Fibroblast of mammary gland (primary cell): ENCODE data around the gene GLS2.
"Not testable (repeated sequence)": the region's sequence is repeated elsewhere in the genome, so short reads cannot be mapped to it uniquely, and the experiment has no call there.

ENCODE experiments used
- DNase-seq: peaks from one replicate; pipeline ENCODE4 v3.0.0-alpha.2; 2010; ENCODE audit warnings: low read depth
- H3K4me3 ChIP-seq: 2 replicates; pipeline ENCODE4 v1.5.1; 2011; ENCODE audit warnings: low read depth, mild to moderate bottlenecking, low read length, moderate library complexity; ENCODE audit not compliant: control insufficient read depth
- CTCF ChIP-seq: conservative IDR thresholded peaks from 2 replicates; pipeline ENCODE4 v1.5.1; 2011; ENCODE audit warnings: low read depth, low read length, inconsistent platforms; ENCODE audit not compliant: control insufficient read depth, insufficient read depth

The GLS2 gene

GRCh38 chr12:56521590-56522371 is 33.8 kb upstream of the GLS2 start, which contains the start of gene RBMS2:
RBMS2 (plus strand) TSS chr12:56521820; CDS start chr12:56522024, 204 bp downstream.
- TF ChIP-seq CTCF = no peak
- DNase-seq = peak; percentile 93
- peak within 1 kb of the TSS; percentile 74 for H3K4me3 ChIP-seq

GRCh38 chr12:56521209-56521589 is 33.2 kb upstream of the GLS2 start:
- DNase-seq = peak; percentile 17
- peak overlapping the region; percentile 74 for H3K4me3 ChIP-seq

GRCh38 chr12:56520506-56520905 is 32.5 kb upstream of the GLS2 start:
- H3K4me3 ChIP-seq = no peak overlapping the region
- DNase-seq = peak; percentile 26
- no peak for TF ChIP-seq CTCF

More at GRCh38 chr12:56521209-56521589, 33.2 kb upstream of the GLS2 start:
- no peak for TF ChIP-seq CTCF

- H3K4me3 ChIP-seq = no peak overlapping the region
- no peak for TF ChIP-seq CTCF
- no peak for DNase-seq
Measured at GRCh38 chr12:56520048-56520447, 32.1 kb upstream of the GLS2 start.

GRCh38 chr12:56518570-56518969 is 30.6 kb upstream of the GLS2 start:
- DNase-seq = no peak
- TF ChIP-seq CTCF = no peak
- H3K4me3 ChIP-seq = no peak overlapping the region

- TF ChIP-seq CTCF = no peak
- H3K4me3 ChIP-seq = no peak overlapping the region
- DNase-seq = no peak
Measured at GRCh38 chr12:56517854-56518253, 29.9 kb upstream of the GLS2 start.

GRCh38 chr12:56514014-56514318 is 26.0 kb upstream of the GLS2 start:
- H3K4me3 ChIP-seq, DNase-seq: not testable (repeated sequence)
